A673 (cell line): ENCODE results near the gene USP10.

Source experiments
- CTCF ChIP-seq: fragments of 300-800, 200-600 bp; sonication (generic); conservative IDR thresholded peaks from 2 replicates; pipeline ENCODE4 v1.5.1; 2017; ENCODE audit warnings: low read depth, mild to moderate bottlenecking, antibody characterized with exemption, low read length, moderate library complexity, mixed read lengths
- EZH2 ChIP-seq: fragments of 200-600 bp; sonication (generic); IDR thresholded peaks from 2 replicates; pipeline ENCODE4 v1.6.1; 2017; ENCODE audit warnings: borderline replicate concordance, low read depth, mild to moderate bottlenecking, mixed read lengths, antibody characterized with exemption, low read length; ENCODE audit not compliant: poor library complexity, severe bottlenecking

GRCh38 chr16:84726079-84726668, 26.4 kb downstream of the USP10 start:
- TF ChIP-seq CTCF (peak; percentile 98), EZH2 (no peak)
